GM12878 (cell line): ENCODE results near the gene OR2AT4. TPM values are rescaled to one million over a fixed set of nuclear protein-coding genes. Genes with fewer than 3 reads are reported as not detected.

ENCODE experiments used
- ATAC-seq: fragments of 200-7000 bp; cut with Tn5 transposase; 3 replicates; pipeline ENCODE4 v1.9.1; 2020; ENCODE audit warnings: mild to moderate bottlenecking, moderate library complexity
- BruUV-seq: library from RNA; stranded (reverse); fragments of 400-500 nt; replicated peaks from 2 replicates; lab custom pipeline; 2021; lab: Mats Ljungman, UMichigan
- CTCF ChIA-PET: fragments of 300-600 bp; sonication (Branson Sonifier 250); formaldehyde crosslinking; extraction: SDS; loops from one replicate; lab custom pipeline; 2021; ENCODE audit warnings: inconsistent platforms; lab: Yijun Ruan, JAX
- POLR2A ChIA-PET: fragments of 350-600 bp; formaldehyde crosslinking; extraction: SDS; loops from one replicate; lab custom pipeline; 2021; ENCODE audit warnings: inconsistent platforms; lab: Charles Lee
- RAD21 ChIA-PET: fragments of 300-600 bp; sonication (Branson Sonifier 250); formaldehyde crosslinking; loops from one replicate; lab custom pipeline; 2023; ENCODE audit warnings: antibody characterized with exemption; ENCODE audit not compliant: unreplicated experiment; lab: Charles Lee
- SMC1A ChIA-PET: fragments of 300-600 bp; sonication (Branson Sonifier 250); formaldehyde crosslinking; loops from one replicate; lab custom pipeline; 2023; ENCODE audit not compliant: unreplicated experiment, uncharacterized antibody; lab: Charles Lee
- DNase-seq: peaks from one replicate; pipeline ENCODE4 v3.0.0-alpha.2; 2011; ENCODE audit warnings: low read depth, low spot score
- FAIRE-seq: peaks from 3 replicates; lab custom pipeline; 2011; peaks lifted over from hg19 to GRCh38; lab: Jason Lieb, UNC
- H2AFZ ChIP-seq: 2 replicates; pipeline ENCODE4 v1.6.0; 2011; ENCODE audit warnings: low read depth, low read length, control low read depth; ENCODE audit not compliant: control insufficient read depth
- H3K27ac ChIP-seq: 2 replicates; pipeline ENCODE4 v1.5.1; 2011; ENCODE audit warnings: control low read depth; ENCODE audit not compliant: control insufficient read depth, insufficient read depth
- H3K27me3 ChIP-seq, 2 experiments: replicated peaks in 1 of 2; 2 replicates each; pipeline versions ENCODE4 v1.6.0 to v1.6.1; 2011; ENCODE audit warnings: low read length in 1 of 2; ENCODE audit not compliant: control insufficient read depth in 2 of 2, insufficient read depth in 2 of 2
- H3K36me3 ChIP-seq, 2 experiments: 2 replicates each; pipeline ENCODE4 v1.5.1; 2011; ENCODE audit warnings: low read length in 1 of 2; ENCODE audit not compliant: control insufficient read depth in 2 of 2, insufficient read depth in 2 of 2
- H3K4me1 ChIP-seq: 2 replicates; pipeline ENCODE4 v1.6.1; 2011; ENCODE audit warnings: mild to moderate bottlenecking, low read length, moderate library complexity, mixed read lengths; ENCODE audit not compliant: control insufficient read depth, insufficient read depth
- H3K4me2 ChIP-seq: 2 replicates; pipeline ENCODE4 v1.6.0; 2011; ENCODE audit warnings: control low read depth; ENCODE audit not compliant: control insufficient read depth, insufficient read depth
- H3K4me3 ChIP-seq: fragments of 200-600 bp; sonication (generic); 2 replicates; pipeline ENCODE4 v1.5.1; 2016
- H3K79me2 ChIP-seq: 2 replicates; pipeline ENCODE4 v1.6.0; 2011; ENCODE audit warnings: low read length; ENCODE audit not compliant: control insufficient read depth, insufficient read depth
- H3K9ac ChIP-seq: 2 replicates; pipeline ENCODE4 v1.8.0; 2011; ENCODE audit warnings: low read length, control low read depth, mixed read lengths; ENCODE audit not compliant: control insufficient read depth, insufficient read depth
- H3K9me3 ChIP-seq: replicated peaks from 3 replicates; pipeline ENCODE4 v1.5.1; 2011; ENCODE audit warnings: mild to moderate bottlenecking, low read length; ENCODE audit not compliant: control insufficient read depth, insufficient read depth
- H4K20me1 ChIP-seq: 2 replicates; pipeline ENCODE4 v1.6.0; 2011; ENCODE audit not compliant: control insufficient read depth, insufficient read depth
- ASH2L ChIP-seq: fragments of 300-600, 200-600 bp; sonication (generic); IDR thresholded peaks from 2 replicates; pipeline ENCODE4 v1.6.1; 2017; ENCODE audit warnings: low read depth, mild to moderate bottlenecking, borderline replicate concordance
- BRCA1 ChIP-seq: IDR thresholded peaks from 2 replicates; pipeline ENCODE4 v1.6.1; 2011; ENCODE audit warnings: low read depth, low read length, improper control_type of control experiment
- IKZF2 ChIP-seq, 2 experiments: fragments of 450-650 bp; IDR thresholded peaks; 2 replicates each; pipeline ENCODE4 v1.6.1; 2017; ENCODE audit warnings: mild to moderate bottlenecking in 2 of 2, moderate library complexity in 2 of 2
- LARP7 ChIP-seq: fragments of 450-650 bp; IDR thresholded peaks from 2 replicates; pipeline ENCODE4 v1.6.1; 2017; ENCODE audit warnings: mild to moderate bottlenecking
- MXI1 ChIP-seq: fragments of 150-350 bp; IDR thresholded peaks from 2 replicates; pipeline ENCODE4 v1.6.1; 2011; ENCODE audit warnings: low read depth, mild to moderate bottlenecking, inconsistent platforms, low read length, improper control_type of control experiment
- PAX5 ChIP-seq: IDR thresholded peaks from 2 replicates; pipeline ENCODE4 v1.6.1; 2011; ENCODE audit warnings: low read depth, low read length, borderline replicate concordance
- SMARCA5 ChIP-seq: fragments of 450-650 bp; IDR thresholded peaks from 2 replicates; pipeline ENCODE4 v1.6.1; 2017; ENCODE audit warnings: mild to moderate bottlenecking
- SRF ChIP-seq, 2 experiments: IDR thresholded peaks; 2 replicates each; pipeline ENCODE4 v1.6.1; 2011; ENCODE audit warnings: low read depth in 2 of 2, low read length in 2 of 2, mild to moderate bottlenecking in 1 of 2, moderate library complexity in 1 of 2
- STAT3 ChIP-seq: IDR thresholded peaks from 2 replicates; pipeline ENCODE4 v1.6.1; 2011; ENCODE audit warnings: low read depth, low read length, improper control_type of control experiment
- YBX1 ChIP-seq: fragments of 450-650 bp; IDR thresholded peaks from 2 replicates; pipeline ENCODE4 v1.6.1; 2016; ENCODE audit warnings: antibody characterized with exemption
- ZBED1 ChIP-seq: IDR thresholded peaks from 2 replicates; pipeline ENCODE4 v1.6.1; 2016; ENCODE audit warnings: borderline replicate concordance
- ZSCAN29 ChIP-seq: fragments of 450-650 bp; IDR thresholded peaks from 2 replicates; pipeline ENCODE4 v1.6.1; 2017; ENCODE audit warnings: mild to moderate bottlenecking, moderate library complexity
- WGBS: methylation state at CpG from one replicate; pipeline ENCODE4 v1.1.6; 2016; ENCODE audit warnings: low lambda C conversion rate; ENCODE audit not compliant: insufficient replicate concordance, insufficient coverage; ENCODE audit errors: missing lambda C conversion rate; 5-methylcytosine and 5-hydroxymethylcytosine counted together
- in situ Hi-C: fragments of 300-500 bp; cut with MboI; formaldehyde crosslinking; loops from 9 replicates; pipeline ENCODE4 v1.14.3; 2018; ENCODE audit warnings: mixed read lengths
- intact Hi-C: fragments of 100-400 bp; cut with micrococcal nuclease; formaldehyde crosslinking; loops from one replicate; pipeline ENCODE4 v1.14.2; 2022; ENCODE audit not compliant: unreplicated experiment
- polyA plus RNA-seq, 11 experiments: library from polyadenylated mRNA; depleted of rRNA in 4 of 11; unstranded in 6 of 11; stranded (reverse) in 5 of 11; fragments of >200 nt; fragmentation: Nextera tagmentation in 4 of 11; fragmentation: Illumina TruSeq in 1 of 11; extraction: Ambion mirVana in 4 of 11; extraction: Trizol in 1 of 11; gene quantifications; 1 replicate in 1 of 11; 2 replicates in 10 of 11; pipeline versions ENCODE4 v1.2.1 to v1.2.3, GENCODE V29; 2011 to 2016; ENCODE audit warnings: inconsistent platforms in 2 of 11, missing spikeins in 2 of 11, low read depth in 1 of 11
- total RNA-seq, 4 experiments: library from RNA; depleted of rRNA in 3 of 4; stranded (reverse); fragments of >200 nt in 3 of 4; fragmentation: Illumina TruSeq in 1 of 4; extraction: Trizol in 1 of 4; gene quantifications; 2 replicates each; pipeline versions ENCODE4 v1.2.1 to v1.2.3, GENCODE V29; 2013 to 2021
- TF ChIP-seq, protein P1 (sequence below): IDR thresholded peaks from 2 replicates; pipeline ENCODE4 v1.6.1; 2012; ENCODE audit warnings: low read depth, low read length, improper control_type of control experiment
- TF ChIP-seq, protein P2 (sequence below): fragments of 450-650 bp; IDR thresholded peaks from 2 replicates; pipeline ENCODE4 v1.6.1; 2017; ENCODE audit warnings: low read depth, mild to moderate bottlenecking, moderate library complexity
- TF ChIP-seq, protein P3 (sequence below): IDR thresholded peaks from 2 replicates; pipeline ENCODE4 v1.6.1; 2012; ENCODE audit warnings: mild to moderate bottlenecking, low read depth, low read length
- TF ChIP-seq, protein P4 (sequence below): fragments of 450-650 bp; IDR thresholded peaks from 2 replicates; pipeline ENCODE4 v1.6.1; 2018; ENCODE audit warnings: borderline replicate concordance, mild to moderate bottlenecking; ENCODE audit not compliant: partially characterized antibody

OR2AT4 gene
- total and polyA plus RNA-seq, 10 of the 15 experiments (the other 5 are each of a cell fraction or from before 2014, with no cell fraction given), result 0.01 TPM; not detected in 9

DNA sequence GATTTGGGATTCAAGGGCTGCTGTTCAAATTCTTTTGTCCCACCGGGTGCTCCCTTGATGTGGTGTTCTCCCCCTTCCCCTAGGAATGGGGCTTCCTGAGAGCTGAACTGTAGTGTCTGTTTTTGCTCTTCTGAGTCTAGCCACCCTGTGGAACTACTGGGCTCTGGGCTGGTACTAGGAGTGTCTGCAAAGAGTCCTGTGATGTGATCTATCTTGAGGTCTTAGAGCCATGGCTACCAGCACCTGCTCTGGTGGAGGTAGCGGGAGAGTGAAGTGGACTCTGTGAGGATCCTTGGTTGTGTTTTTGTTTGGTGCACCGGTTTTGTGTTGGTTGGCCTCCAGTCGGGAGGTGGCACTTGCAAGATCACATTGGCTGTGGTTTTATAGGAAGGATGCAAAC lies 46.2 kb downstream of the OR2AT4 start:
- in situ Hi-C loops (no loop called here), intact Hi-C loops (loop anchor here (5.0 kb wide), 1 partner anchor 52 kb away; no protein-coding TSS in a partner anchor)
- H2AFZ ChIP-seq, result peak overlapping the region; percentile 35
- BruUV-seq, result no TSS peak
- H3K4me1 ChIP-seq, result peaks cover 18% of the 10 kb centered on the region
- no peaks in the 10 kb centered on the region for H3K79me2 ChIP-seq
- H3K27ac ChIP-seq, result peak overlapping the region; percentile 71
- no peaks in the 10 kb centered on the region; the same call in 1 of the 3 replicates for H3K9me3 ChIP-seq
- H3K4me2 ChIP-seq, result no peak overlapping the region
- H3K36me3 ChIP-seq, result no peaks in the 10 kb centered on the region
- DNase-seq, result no peak
- ChIA-PET POLR2A (no interaction called here), RAD21 (interaction anchor here (1.0 to 1.2 kb wide), 2 partner anchors 28 to 57 kb away, joined by 4 read pairs; no protein-coding TSS in a partner anchor), SMC1A (interaction anchor here (1.2 to 3.7 kb wide), 3 partner anchors 13 to 51 kb away, joined by 3 to 20 read pairs (median 14); no protein-coding TSS in a partner anchor), CTCF (interaction anchor here (0.9 to 1.8 kb wide), 3 partner anchors 25 to 97 kb away, joined by 4 to 5 read pairs (median 4); no protein-coding TSS in a partner anchor)
- no peak for FAIRE-seq
- no peak overlapping the region for H3K4me3 ChIP-seq
- no peak overlapping the region for H3K9ac ChIP-seq
- H4K20me1 ChIP-seq, result no peaks in the 10 kb centered on the region
- no peaks in the 10 kb centered on the region for H3K27me3 ChIP-seq
- 87% methylated on average over 4 of the region's 4 CpGs for WGBS
- ATAC-seq, result peak; percentile 52
- TF ChIP-seq ZSCAN29 (no peak), LARP7 (no peak), BRCA1 (no peak), ASH2L (no peak), STAT3 (no peak), ZBED1 (no peak), SRF (IDR thresholded peaks at IDR 0.05; ENCODE audit: low read depth in 2 of 2, low read length in 2 of 2) (no peak), MXI1 (no peak), IKZF2 (IDR thresholded peaks at IDR 0.05) (no peak), SMARCA5 (no peak), YBX1 (no peak), PAX5 (no peak)
- TF ChIP-seq, protein P1, sequence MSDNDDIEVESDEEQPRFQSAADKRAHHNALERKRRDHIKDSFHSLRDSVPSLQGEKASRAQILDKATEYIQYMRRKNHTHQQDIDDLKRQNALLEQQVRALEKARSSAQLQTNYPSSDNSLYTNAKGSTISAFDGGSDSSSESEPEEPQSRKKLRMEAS, result no peak
- TF ChIP-seq, protein P2, sequence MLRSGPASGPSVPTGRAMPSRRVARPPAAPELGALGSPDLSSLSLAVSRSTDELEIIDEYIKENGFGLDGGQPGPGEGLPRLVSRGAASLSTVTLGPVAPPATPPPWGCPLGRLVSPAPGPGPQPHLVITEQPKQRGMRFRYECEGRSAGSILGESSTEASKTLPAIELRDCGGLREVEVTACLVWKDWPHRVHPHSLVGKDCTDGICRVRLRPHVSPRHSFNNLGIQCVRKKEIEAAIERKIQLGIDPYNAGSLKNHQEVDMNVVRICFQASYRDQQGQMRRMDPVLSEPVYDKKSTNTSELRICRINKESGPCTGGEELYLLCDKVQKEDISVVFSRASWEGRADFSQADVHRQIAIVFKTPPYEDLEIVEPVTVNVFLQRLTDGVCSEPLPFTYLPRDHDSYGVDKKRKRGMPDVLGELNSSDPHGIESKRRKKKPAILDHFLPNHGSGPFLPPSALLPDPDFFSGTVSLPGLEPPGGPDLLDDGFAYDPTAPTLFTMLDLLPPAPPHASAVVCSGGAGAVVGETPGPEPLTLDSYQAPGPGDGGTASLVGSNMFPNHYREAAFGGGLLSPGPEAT, result no peak
- TF ChIP-seq, protein P3, sequence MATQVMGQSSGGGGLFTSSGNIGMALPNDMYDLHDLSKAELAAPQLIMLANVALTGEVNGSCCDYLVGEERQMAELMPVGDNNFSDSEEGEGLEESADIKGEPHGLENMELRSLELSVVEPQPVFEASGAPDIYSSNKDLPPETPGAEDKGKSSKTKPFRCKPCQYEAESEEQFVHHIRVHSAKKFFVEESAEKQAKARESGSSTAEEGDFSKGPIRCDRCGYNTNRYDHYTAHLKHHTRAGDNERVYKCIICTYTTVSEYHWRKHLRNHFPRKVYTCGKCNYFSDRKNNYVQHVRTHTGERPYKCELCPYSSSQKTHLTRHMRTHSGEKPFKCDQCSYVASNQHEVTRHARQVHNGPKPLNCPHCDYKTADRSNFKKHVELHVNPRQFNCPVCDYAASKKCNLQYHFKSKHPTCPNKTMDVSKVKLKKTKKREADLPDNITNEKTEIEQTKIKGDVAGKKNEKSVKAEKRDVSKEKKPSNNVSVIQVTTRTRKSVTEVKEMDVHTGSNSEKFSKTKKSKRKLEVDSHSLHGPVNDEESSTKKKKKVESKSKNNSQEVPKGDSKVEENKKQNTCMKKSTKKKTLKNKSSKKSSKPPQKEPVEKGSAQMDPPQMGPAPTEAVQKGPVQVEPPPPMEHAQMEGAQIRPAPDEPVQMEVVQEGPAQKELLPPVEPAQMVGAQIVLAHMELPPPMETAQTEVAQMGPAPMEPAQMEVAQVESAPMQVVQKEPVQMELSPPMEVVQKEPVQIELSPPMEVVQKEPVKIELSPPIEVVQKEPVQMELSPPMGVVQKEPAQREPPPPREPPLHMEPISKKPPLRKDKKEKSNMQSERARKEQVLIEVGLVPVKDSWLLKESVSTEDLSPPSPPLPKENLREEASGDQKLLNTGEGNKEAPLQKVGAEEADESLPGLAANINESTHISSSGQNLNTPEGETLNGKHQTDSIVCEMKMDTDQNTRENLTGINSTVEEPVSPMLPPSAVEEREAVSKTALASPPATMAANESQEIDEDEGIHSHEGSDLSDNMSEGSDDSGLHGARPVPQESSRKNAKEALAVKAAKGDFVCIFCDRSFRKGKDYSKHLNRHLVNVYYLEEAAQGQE, result no peak
- TF ChIP-seq, protein P4, sequence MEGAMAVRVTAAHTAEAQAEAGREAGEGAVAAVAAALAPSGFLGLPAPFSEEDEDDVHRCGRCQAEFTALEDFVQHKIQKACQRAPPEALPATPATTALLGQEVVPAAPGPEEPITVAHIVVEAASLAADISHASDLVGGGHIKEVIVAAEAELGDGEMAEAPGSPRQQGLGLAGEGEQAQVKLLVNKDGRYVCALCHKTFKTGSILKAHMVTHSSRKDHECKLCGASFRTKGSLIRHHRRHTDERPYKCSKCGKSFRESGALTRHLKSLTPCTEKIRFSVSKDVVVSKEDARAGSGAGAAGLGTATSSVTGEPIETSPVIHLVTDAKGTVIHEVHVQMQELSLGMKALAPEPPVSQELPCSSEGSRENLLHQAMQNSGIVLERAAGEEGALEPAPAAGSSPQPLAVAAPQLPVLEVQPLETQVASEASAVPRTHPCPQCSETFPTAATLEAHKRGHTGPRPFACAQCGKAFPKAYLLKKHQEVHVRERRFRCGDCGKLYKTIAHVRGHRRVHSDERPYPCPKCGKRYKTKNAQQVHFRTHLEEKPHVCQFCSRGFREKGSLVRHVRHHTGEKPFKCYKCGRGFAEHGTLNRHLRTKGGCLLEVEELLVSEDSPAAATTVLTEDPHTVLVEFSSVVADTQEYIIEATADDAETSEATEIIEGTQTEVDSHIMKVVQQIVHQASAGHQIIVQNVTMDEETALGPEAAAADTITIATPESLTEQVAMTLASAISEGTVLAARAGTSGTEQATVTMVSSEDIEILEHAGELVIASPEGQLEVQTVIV, result no peak
